GM12864 (cell line): ENCODE results near the gene CRYBG1.

ENCODE experiments used
- DNase-seq: peaks from one replicate; pipeline ENCODE4 v3.0.0-alpha.2; 2011; ENCODE audit warnings: low read depth
- H3K4me3 ChIP-seq: 2 replicates; pipeline ENCODE4 v1.5.1; 2011; ENCODE audit warnings: mild to moderate bottlenecking, low read depth, low read length, control low read depth
- TF ChIP-seq, protein P1 (sequence below): IDR thresholded peaks from 2 replicates; pipeline ENCODE4 v1.5.1; 2011; ENCODE audit warnings: low read depth, mild to moderate bottlenecking, moderate library complexity, low read length, control low read depth, inconsistent platforms; ENCODE audit errors: missing control alignments

The CRYBG1 gene

DNA sequence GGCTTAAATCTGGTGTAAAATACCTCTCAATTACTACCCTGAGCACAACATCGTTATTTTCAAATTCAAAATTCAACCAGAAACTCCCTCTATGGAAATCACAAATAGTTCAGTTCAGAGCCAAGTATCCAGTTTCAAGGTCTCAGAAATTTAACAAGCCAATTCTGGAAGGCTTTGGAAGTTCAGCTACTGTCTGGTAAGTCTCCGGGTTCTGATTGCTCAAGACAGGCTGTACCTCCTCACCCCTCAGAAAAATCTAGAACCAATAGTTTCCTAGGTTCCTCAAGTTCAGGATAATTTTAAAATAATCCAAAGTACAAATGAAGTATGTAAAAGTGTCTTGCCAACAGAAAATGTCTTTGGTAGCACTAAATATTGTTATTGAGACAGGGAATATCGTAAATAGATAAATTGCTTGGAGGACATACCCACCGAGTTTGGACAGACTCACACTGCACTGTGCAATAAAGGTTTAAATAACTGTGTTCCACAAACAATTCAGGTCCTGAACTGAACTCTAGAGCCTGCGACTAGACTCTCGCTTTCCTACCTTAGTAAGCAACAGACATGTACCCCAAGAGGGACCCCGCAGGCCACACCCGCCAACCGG lies 35.7 kb upstream of the CRYBG1 start:
- peak overlapping the region; percentile 95 for H3K4me3 ChIP-seq
- DNase-seq, result no peak
- TF ChIP-seq, protein P1, sequence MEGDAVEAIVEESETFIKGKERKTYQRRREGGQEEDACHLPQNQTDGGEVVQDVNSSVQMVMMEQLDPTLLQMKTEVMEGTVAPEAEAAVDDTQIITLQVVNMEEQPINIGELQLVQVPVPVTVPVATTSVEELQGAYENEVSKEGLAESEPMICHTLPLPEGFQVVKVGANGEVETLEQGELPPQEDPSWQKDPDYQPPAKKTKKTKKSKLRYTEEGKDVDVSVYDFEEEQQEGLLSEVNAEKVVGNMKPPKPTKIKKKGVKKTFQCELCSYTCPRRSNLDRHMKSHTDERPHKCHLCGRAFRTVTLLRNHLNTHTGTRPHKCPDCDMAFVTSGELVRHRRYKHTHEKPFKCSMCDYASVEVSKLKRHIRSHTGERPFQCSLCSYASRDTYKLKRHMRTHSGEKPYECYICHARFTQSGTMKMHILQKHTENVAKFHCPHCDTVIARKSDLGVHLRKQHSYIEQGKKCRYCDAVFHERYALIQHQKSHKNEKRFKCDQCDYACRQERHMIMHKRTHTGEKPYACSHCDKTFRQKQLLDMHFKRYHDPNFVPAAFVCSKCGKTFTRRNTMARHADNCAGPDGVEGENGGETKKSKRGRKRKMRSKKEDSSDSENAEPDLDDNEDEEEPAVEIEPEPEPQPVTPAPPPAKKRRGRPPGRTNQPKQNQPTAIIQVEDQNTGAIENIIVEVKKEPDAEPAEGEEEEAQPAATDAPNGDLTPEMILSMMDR, result no peak

- H3K4me3 ChIP-seq, result peak within 1 kb of the TSS; percentile 95
- TF ChIP-seq, protein P1, result no peak
- DNase-seq, result peak; percentile 99
Observed at GRCh38 chr6:106325336-106326178, 35.0 kb upstream of the CRYBG1 start, which contains the start of gene ATG5. ATG5 (minus strand) TSS chr6:106325760; CDS start chr6:106316208, 9,552 bp downstream.

DNA sequence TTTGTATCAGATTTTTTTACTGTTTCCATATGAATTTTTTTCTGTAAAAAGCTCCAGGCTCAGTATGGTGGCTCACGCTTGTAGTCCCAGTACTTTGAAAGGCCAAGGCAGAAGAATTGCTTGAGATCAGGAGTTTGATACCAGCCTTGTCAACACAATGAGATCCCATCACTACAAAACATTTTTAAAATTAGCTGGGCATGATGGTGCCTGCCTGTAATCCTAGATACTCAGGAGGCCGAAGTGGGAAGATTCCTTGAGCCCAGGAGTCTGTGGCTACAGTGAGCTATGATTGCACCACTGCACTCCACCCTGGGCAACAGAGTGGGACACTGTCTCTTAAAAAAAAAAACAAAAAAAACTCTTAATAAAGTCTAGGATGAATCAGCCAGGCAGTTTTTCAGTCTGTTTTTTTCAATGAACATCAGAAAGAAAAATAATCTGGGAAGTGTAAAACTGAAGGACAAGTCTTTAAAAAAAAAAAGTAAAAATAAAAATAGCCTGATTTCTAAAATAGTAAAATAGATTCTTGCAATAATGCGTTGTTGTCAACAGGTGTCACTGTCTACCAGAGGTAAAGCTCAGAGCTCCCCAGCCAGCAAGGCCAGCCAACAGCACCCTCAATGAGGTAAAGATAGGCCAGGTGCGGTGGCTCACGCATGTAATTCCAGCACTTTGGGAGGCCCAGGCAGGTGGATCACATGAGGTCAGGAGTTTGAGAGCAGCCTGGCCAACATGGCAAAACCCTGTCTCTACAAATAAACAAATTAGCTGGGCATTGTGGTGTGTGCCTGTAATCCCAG lies 25.7 kb upstream of the CRYBG1 start:
- no peak overlapping the region for H3K4me3 ChIP-seq
- no peak for DNase-seq

DNA sequence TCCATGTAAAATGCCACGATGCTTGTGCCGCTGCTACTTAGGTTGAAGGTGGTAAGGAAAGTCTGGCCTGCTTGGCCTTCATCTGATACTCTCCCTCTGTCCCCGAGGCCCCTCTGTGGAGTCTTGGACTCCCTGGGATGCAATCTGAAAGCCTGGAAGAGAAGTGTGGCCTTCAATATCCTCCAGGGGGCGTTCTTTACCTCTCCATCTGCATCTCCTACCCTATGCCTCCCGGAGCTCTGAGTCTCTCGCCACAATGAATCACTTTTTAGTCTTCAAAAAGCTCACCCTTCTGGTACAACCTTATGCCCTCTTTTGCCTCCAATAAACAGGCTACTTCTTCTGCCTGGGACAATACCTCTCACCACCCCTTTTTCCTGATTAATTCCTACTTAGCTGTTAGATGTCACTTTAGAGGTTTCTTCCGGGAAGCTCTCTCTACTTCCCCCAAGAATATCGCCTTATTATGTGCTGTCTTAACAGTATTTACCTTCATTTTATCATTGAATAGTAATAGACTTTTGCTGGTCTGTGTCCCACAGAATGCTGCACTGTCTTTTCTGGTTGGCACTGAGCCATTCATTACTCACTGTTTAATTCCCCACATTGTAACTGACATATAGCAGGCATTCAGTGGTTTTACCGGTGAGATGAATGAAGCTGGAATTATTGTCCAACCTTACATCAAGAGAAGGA lies 21.0 kb upstream of the CRYBG1 start:
- TF ChIP-seq, protein P1, result peak; percentile 84
- DNase-seq, result no peak

More for the DNA sequence above, 25.7 kb upstream of the CRYBG1 start:
- TF ChIP-seq, protein P1, result peak; percentile 54

GRCh38 chr6:106347219-106347618 lies 13.3 kb upstream of the CRYBG1 start:
- no peak for DNase-seq
- TF ChIP-seq, protein P1, result no peak

More for the DNA sequence above, 21.0 kb upstream of the CRYBG1 start:
- no peak overlapping the region for H3K4me3 ChIP-seq

DNA sequence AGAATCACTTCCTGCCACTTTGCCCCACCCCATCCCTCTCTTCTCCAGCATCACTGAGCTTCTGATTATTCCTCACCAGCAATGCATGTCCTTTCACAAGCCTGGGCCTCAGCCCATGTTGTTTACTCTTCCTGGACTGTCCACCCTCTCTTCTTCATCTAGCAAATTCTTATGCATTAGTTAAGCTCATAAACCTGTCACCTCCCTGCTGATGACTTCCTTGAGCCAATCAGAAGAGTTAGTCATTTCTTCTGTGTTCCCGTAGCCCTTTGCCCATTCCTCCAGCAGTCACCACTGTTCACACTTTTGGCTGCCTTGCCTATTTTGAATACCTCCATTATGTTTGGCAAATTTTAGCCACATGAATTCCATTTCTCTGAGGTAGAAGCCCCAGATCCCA lies 4.1 kb upstream of the CRYBG1 start:
- no peak overlapping the region for H3K4me3 ChIP-seq
- TF ChIP-seq, protein P1, result no peak
- no peak for DNase-seq

More at GRCh38 chr6:106347219-106347618, 13.3 kb upstream of the CRYBG1 start:
- H3K4me3 ChIP-seq, result no peak overlapping the region
